Measurements from ENCODE around the gene RPS2. TPM values are rescaled to one million over a fixed set of nuclear protein-coding genes. Genes with fewer than 3 reads are reported as not detected.

The RPS2 gene
- total and polyA plus RNA-seq, 2 experiments from 2014 or later = 1,449 to 1,991 TPM

DNA sequence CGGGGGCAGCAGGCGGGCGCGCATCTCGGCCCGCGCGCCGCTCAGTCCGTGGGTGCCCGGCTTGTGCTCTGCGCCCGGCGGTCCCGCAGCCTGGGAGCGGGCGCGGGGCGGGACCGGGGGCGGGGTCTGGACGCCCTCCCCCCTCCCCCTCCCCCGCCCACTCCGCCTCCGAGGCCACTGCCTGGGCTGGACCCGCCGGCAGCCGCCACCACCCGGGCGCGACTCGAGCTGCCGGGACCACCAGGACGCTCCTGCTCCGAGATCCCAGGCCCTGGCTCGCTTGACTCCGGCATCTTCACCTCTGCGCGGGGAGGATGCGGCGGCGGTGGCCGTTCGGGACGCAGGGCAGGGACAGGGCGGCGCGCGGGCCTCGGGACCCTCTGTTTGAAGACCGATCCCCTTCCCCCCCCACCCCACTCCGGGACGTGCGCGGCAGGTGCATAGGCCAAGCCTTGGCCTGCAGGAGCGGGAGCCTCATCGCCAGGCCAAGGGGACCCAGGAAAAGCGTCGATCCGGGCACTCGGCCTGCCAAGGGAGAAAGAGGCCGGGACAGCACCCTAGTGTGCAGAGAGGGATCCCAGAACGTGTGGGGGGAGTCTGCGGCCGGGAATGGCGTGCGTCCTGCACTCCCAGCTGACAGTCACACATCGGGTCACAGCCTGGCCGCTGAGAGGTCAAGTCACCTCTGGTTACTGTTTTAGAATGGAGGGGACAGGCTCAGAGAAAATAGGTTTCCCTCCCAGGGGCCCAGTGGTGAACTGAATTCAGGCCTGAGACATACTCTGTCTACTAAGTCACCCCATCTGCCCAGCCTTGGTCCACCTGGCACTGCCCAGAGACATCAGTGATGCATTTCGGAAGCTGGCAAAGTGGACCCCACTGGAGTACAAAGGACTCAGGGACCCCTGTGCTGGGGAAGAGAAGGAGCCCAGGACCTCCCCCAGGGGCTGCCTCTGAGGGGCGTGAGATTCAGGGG lies 46.0 kb downstream of the RPS2 start, which contains the start of gene HS3ST6:
HS3ST6 (minus strand) TSS at position 65 of the 976 bp plus-strand sequence. CDS start 92 bp downstream, outside the sequence.
- 25% methylated on average over 15 of the region's 71 CpGs for WGBS (ENCODE audit: low lambda C conversion rate, missing lambda C conversion rate)
- Histone ChIP-seq H3K4me3 (no peak within 1 kb of the TSS), H3K27me3 (peaks cover 67% of the 10 kb centered on the region), H3K79me2 (no peaks in the 10 kb centered on the region), H3K36me3 (replicated peaks; ENCODE audit: insufficient read depth, low read depth) (no peaks in the 10 kb centered on the region), H4K20me1 (ENCODE audit: insufficient read depth, poor library complexity, severe bottlenecking) (no peaks in the 10 kb centered on the region), H3K4me1 (ENCODE audit: insufficient read depth) (peaks cover 14% of the 10 kb centered on the region), H3K9me2 (replicated peaks; ENCODE audit: insufficient read depth) (no peaks in the 10 kb centered on the region), H3K4me2 (peak within 1 kb of the TSS; percentile 70), H3K27ac (no peak within 1 kb of the TSS), H3K9me3 (ENCODE audit: low read depth) (no peaks in the 10 kb centered on the region), H2AFZ (no peak within 1 kb of the TSS)
- peak; percentile 64 for TF ChIP-seq EZH2phosphoT487 (IDR thresholded peaks at IDR 0.05; ENCODE audit: low read depth, severe bottlenecking, unreplicated experiment)
- no peak for TF ChIP-seq EZH2 (IDR thresholded peaks at IDR 0.05; ENCODE audit: borderline replicate concordance)
- DNase-seq (ENCODE audit: low spot score) = no peak

DNA sequence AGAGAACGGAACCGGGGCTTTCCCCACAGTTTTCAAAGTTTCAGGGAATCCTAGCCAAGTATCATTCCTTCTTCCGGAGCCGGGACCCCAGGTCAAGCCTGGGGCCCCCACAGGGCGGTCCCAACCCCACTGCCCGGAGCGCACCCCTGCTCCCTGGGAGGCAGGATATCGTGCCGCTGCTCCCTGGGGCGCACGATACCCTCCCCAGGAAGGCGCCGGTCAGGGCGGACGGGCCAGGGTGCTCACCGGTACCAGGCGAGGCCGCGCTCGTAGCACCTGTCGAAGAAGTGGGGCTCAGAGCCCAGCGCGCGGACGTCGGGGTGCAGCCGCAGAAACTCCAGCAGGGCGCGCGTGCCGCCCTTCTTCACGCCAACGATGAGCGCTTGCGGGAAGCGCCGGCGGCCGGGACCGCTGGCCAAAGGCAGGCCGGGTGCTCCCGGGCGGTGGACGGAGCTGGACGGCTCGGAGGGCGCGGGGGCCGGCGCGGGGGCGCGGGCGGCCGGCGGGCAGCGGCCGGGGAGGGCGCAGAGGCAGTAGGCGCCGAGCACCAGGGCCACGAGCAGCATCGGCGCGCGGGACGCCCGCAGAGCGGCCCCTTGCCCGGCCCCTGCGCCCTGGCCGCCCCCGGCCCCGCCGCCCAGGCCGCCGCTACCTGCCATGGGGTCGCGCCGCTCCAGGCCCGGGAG lies 46.8 kb downstream of the RPS2 start:
- no peaks in the 10 kb centered on the region for H3K79me2 ChIP-seq
- TF ChIP-seq EZH2 (IDR thresholded peaks at IDR 0.05; ENCODE audit: borderline replicate concordance) = peak; percentile 86
- TF ChIP-seq, protein P1, sequence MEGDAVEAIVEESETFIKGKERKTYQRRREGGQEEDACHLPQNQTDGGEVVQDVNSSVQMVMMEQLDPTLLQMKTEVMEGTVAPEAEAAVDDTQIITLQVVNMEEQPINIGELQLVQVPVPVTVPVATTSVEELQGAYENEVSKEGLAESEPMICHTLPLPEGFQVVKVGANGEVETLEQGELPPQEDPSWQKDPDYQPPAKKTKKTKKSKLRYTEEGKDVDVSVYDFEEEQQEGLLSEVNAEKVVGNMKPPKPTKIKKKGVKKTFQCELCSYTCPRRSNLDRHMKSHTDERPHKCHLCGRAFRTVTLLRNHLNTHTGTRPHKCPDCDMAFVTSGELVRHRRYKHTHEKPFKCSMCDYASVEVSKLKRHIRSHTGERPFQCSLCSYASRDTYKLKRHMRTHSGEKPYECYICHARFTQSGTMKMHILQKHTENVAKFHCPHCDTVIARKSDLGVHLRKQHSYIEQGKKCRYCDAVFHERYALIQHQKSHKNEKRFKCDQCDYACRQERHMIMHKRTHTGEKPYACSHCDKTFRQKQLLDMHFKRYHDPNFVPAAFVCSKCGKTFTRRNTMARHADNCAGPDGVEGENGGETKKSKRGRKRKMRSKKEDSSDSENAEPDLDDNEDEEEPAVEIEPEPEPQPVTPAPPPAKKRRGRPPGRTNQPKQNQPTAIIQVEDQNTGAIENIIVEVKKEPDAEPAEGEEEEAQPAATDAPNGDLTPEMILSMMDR (IDR thresholded peaks at IDR 0.05; ENCODE audit: poor library complexity) = no peak
- WGBS (ENCODE audit: low lambda C conversion rate, missing lambda C conversion rate) = 8% methylated on average over 46 of the region's 81 CpGs
- no peak for DNase-seq (ENCODE audit: low spot score)
- no peak overlapping the region for H3K4me3 ChIP-seq
- H3K27ac ChIP-seq = no peak overlapping the region
- H4K20me1 ChIP-seq (ENCODE audit: insufficient read depth, poor library complexity, severe bottlenecking) = no peaks in the 10 kb centered on the region
- peak overlapping the region; percentile 70 for H3K4me2 ChIP-seq
- no peaks in the 10 kb centered on the region for H3K9me3 ChIP-seq (ENCODE audit: low read depth)
- peaks cover 67% of the 10 kb centered on the region for H3K27me3 ChIP-seq
- H3K9me2 ChIP-seq (replicated peaks; ENCODE audit: insufficient read depth) = no peaks in the 10 kb centered on the region
- no peak overlapping the region for H2AFZ ChIP-seq
- no peaks in the 10 kb centered on the region for H3K36me3 ChIP-seq (replicated peaks; ENCODE audit: insufficient read depth, low read depth)
- H3K4me1 ChIP-seq (ENCODE audit: insufficient read depth) = peaks cover 11% of the 10 kb centered on the region

DNA sequence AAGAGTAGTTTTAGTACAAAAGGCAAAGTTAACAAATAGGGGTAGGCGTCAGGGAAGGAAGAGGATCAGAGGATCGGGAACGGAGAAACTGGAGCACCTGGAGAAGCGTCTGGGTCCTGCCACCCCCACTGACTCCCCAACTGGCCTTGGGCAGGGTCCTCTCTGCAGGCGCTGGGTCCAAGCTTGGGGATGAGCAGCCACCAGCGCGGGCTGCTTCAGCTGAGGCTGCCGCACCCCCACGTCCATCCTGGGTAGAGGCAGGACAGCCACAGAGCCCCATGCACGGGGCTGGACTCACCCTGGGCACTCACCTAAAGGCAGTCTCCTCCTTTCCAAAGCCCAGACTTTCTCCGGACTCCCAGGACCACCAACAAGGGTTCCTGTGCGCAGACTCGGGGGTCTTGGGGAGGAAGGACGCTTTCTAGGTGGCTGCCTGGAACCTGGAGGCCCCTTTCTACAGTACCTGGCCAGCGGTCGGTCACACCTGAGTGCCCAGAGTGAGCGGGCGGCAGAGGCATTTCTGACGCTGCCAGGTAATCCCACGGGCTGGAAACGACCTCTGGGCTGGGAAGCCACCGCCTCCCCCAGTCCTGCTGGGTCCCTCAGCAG lies 47.5 kb downstream of the RPS2 start:
- Histone ChIP-seq H3K27ac (no peak overlapping the region), H4K20me1 (ENCODE audit: insufficient read depth, poor library complexity, severe bottlenecking) (no peaks in the 10 kb centered on the region), H3K27me3 (peaks cover 67% of the 10 kb centered on the region), H3K4me1 (ENCODE audit: insufficient read depth) (peaks cover 11% of the 10 kb centered on the region), H3K36me3 (replicated peaks; ENCODE audit: insufficient read depth, low read depth) (no peaks in the 10 kb centered on the region), H3K9me2 (replicated peaks; ENCODE audit: insufficient read depth) (no peaks in the 10 kb centered on the region), H3K9me3 (ENCODE audit: low read depth) (no peaks in the 10 kb centered on the region), H3K4me2 (no peak overlapping the region), H3K4me3 (no peak overlapping the region), H2AFZ (no peak overlapping the region), H3K79me2 (no peaks in the 10 kb centered on the region)
- TF ChIP-seq, protein P1 (IDR thresholded peaks at IDR 0.05; ENCODE audit: poor library complexity) = no peak
- no peak for TF ChIP-seq EZH2phosphoT487 (IDR thresholded peaks at IDR 0.05; ENCODE audit: low read depth, severe bottlenecking, unreplicated experiment)
- no peak for TF ChIP-seq EZH2 (IDR thresholded peaks at IDR 0.05; ENCODE audit: borderline replicate concordance)
- WGBS (ENCODE audit: low lambda C conversion rate, missing lambda C conversion rate) = 18% methylated on average over 22 of the region's 22 CpGs
- no peak for DNase-seq (ENCODE audit: low spot score)
